ENCODE data around the gene MYO1F. TPM values are rescaled to one million over a fixed set of nuclear protein-coding genes. Genes with fewer than 3 reads are reported as not detected.

MYO1F gene
- total RNA-seq, 4 donors from 2014 or later: 6.6 to 70.7 (median 10.9) TPM

GRCh38 chr19:8501981-8502380 is 75.3 kb downstream of the MYO1F start:
- Histone ChIP-seq H3K27ac (no peak overlapping the region), H3K27me3 (no peaks in the 10 kb centered on the region), H3K9me3 (no peaks in the 10 kb centered on the region), H3K4me3 (no peak overlapping the region), H3K4me1 (peaks cover 5 to 13% (median 12%) of the 10 kb centered on the region in 4 donors), H3K36me3 (no peaks in the 10 kb centered on the region)
- WGBS, 2 donors (ENCODE audit: low coverage in 1 of 2): 70 to 82% methylated on average over 2 to 13 of the region's 14 CpGs
- in situ Hi-C loops (cut with MboI; ENCODE audit: low pct_ligation_motif_present in 1 of 4, low pct_unique_long_range_greater_than_20kb in 1 of 4, low sequenced_read_pairs in 3 of 4) (loop anchor here (10.0 to 25.0 kb wide), 3 partner anchors 87 to 147 kb away; partner anchors contain the start of gene MARCHF2 (in 2 of the 4)), intact Hi-C loops (cut with DNase I; ENCODE audit: low total_unique reads) (loop anchor here (10.0 kb wide), 1 partner anchor 147 kb away; no protein-coding TSS in a partner anchor)
- TF ChIP-seq EP300 (IDR thresholded peaks at IDR 0.05; ENCODE audit: low read depth): no peak
- TF ChIP-seq POLR2AphosphoS5 (IDR thresholded peaks at IDR 0.05): no peak
- DNase-seq: no peak

GRCh38 chr19:8501516-8501915 is 75.7 kb downstream of the MYO1F start:
- Histone ChIP-seq H3K9me3 (no peaks in the 10 kb centered on the region), H3K4me1 (peaks cover 3 to 10% (median 9%) of the 10 kb centered on the region in 4 donors), H3K4me3 (no peak overlapping the region), H3K27me3 (no peaks in the 10 kb centered on the region), H3K36me3 (no peaks in the 10 kb centered on the region), H3K27ac (no peak overlapping the region)
- in situ Hi-C loops (cut with MboI; ENCODE audit: low pct_ligation_motif_present in 1 of 4, low pct_unique_long_range_greater_than_20kb in 1 of 4, low sequenced_read_pairs in 3 of 4): loop anchor here (10.0 to 25.0 kb wide), 3 partner anchors 87 to 147 kb away; partner anchors contain the start of gene MARCHF2 (in 2 of the 4)
- 40 to 71% methylated on average over 1 to 6 of the region's 6 CpGs for WGBS, 2 donors (ENCODE audit: low coverage in 1 of 2)
- intact Hi-C loops (cut with DNase I; ENCODE audit: low total_unique reads): loop anchor here (10.0 kb wide), 1 partner anchor 147 kb away; no protein-coding TSS in a partner anchor
- DNase-seq: no peak
- TF ChIP-seq CTCF (IDR thresholded peaks at IDR 0.05) (no peak), POLR2A (IDR thresholded peaks at IDR 0.05) (no peak), POLR2AphosphoS5 (IDR thresholded peaks at IDR 0.05) (no peak)

- in situ Hi-C loops (cut with MboI; ENCODE audit: low pct_ligation_motif_present in 1 of 4, low pct_unique_long_range_greater_than_20kb in 1 of 4, low sequenced_read_pairs in 3 of 4) (loop anchor here (10.0 to 25.0 kb wide), 3 partner anchors 85 to 145 kb away; partner anchors contain the start of gene MARCHF2 (in 2 of the 4)), intact Hi-C loops (cut with DNase I; ENCODE audit: low total_unique reads) (loop anchor here (10.0 kb wide), 1 partner anchor 145 kb away; no protein-coding TSS in a partner anchor)
- DNase-seq: no peak
- TF ChIP-seq POLR2A (IDR thresholded peaks at IDR 0.05) (no peak), CTCF (IDR thresholded peaks at IDR 0.05) (no peak), POLR2AphosphoS5 (IDR thresholded peaks at IDR 0.05) (no peak), EP300 (IDR thresholded peaks at IDR 0.05; ENCODE audit: low read depth) (no peak)
- H3K27ac ChIP-seq: no peak overlapping the region
- no peaks in the 10 kb centered on the region for H3K36me3 ChIP-seq
- H3K27me3 ChIP-seq: no peaks in the 10 kb centered on the region
- H3K4me3 ChIP-seq: no peak overlapping the region
- WGBS, 2 donors (ENCODE audit: low coverage in 1 of 2): 52 to 100% methylated on average over 4 to 7 of the region's 7 CpGs
- H3K4me1 ChIP-seq: no peaks in the 10 kb centered on the region
- no peaks in the 10 kb centered on the region for H3K9me3 ChIP-seq
Measured at GRCh38 chr19:8500158-8500557, 77.1 kb downstream of the MYO1F start.

GRCh38 chr19:8499048-8499833 is 78.0 kb downstream of the MYO1F start:
- DNase-seq: no peak
- no peak for TF ChIP-seq POLR2AphosphoS5 (IDR thresholded peaks at IDR 0.05)
- no peaks in the 10 kb centered on the region for H3K36me3 ChIP-seq
- H3K4me3 ChIP-seq: no peak overlapping the region
- intact Hi-C loops (cut with DNase I; ENCODE audit: low total_unique reads): no loop called here
- H3K27me3 ChIP-seq: no peaks in the 10 kb centered on the region
- H3K27ac ChIP-seq: no peak overlapping the region
- H3K4me1 ChIP-seq: no peaks in the 10 kb centered on the region
- in situ Hi-C loops (cut with MboI; ENCODE audit: low pct_ligation_motif_present in 1 of 4, low pct_unique_long_range_greater_than_20kb in 1 of 4, low sequenced_read_pairs in 3 of 4): no loop called here
- H3K9me3 ChIP-seq: no peaks in the 10 kb centered on the region
- WGBS, 2 donors (ENCODE audit: low coverage in 1 of 2): 85% methylated on average over 38 of the region's 41 CpGs; no CpG with 5 or more reads in 1 of the 2 donors

- no peaks in the 10 kb centered on the region for H3K4me1 ChIP-seq
- intact Hi-C loops (cut with DNase I; ENCODE audit: low total_unique reads): no loop called here
- H3K4me3 ChIP-seq: no peak overlapping the region
- H3K36me3 ChIP-seq: no peaks in the 10 kb centered on the region
- WGBS, 2 donors (ENCODE audit: low coverage in 1 of 2): 90% methylated on average over 20 of the region's 22 CpGs; no CpG with 5 or more reads in 1 of the 2 donors
- in situ Hi-C loops (cut with MboI; ENCODE audit: low pct_ligation_motif_present in 1 of 4, low pct_unique_long_range_greater_than_20kb in 1 of 4, low sequenced_read_pairs in 3 of 4): no loop called here
- DNase-seq: no peak
- no peak overlapping the region for H3K27ac ChIP-seq
- H3K27me3 ChIP-seq: no peaks in the 10 kb centered on the region
- TF ChIP-seq CTCF (IDR thresholded peaks at IDR 0.05) (no peak), EP300 (IDR thresholded peaks at IDR 0.05; ENCODE audit: low read depth) (no peak), POLR2AphosphoS5 (IDR thresholded peaks at IDR 0.05) (no peak), POLR2A (IDR thresholded peaks at IDR 0.05) (no peak)
- no peaks in the 10 kb centered on the region for H3K9me3 ChIP-seq
Measured at GRCh38 chr19:8498295-8498694, 78.9 kb downstream of the MYO1F start.

Data from transverse colon (tissue), 4 donors.